Skin of body (tissue), 2 donors: ENCODE data around the gene OVOL3. TPM values are rescaled to one million over a fixed set of nuclear protein-coding genes. Genes with fewer than 3 reads are reported as not detected.
"Not testable (repeated sequence)": the region's sequence is repeated elsewhere in the genome, so short reads cannot be mapped to it uniquely, and the experiment has no call there.

Experiments used
- DNase-seq: peaks from one replicate; lab custom pipeline; 2025; lab: John Stamatoyannopoulos, UW
- total RNA-seq: library from RNA; depleted of rRNA; stranded (reverse); fragments of >200 nt; gene quantifications from one replicate; pipeline ENCODE4 v1.2.3, GENCODE V29; 2014

Gene OVOL3
- total RNA-seq, 1 donor from 2014 or later: not detected

DNA sequence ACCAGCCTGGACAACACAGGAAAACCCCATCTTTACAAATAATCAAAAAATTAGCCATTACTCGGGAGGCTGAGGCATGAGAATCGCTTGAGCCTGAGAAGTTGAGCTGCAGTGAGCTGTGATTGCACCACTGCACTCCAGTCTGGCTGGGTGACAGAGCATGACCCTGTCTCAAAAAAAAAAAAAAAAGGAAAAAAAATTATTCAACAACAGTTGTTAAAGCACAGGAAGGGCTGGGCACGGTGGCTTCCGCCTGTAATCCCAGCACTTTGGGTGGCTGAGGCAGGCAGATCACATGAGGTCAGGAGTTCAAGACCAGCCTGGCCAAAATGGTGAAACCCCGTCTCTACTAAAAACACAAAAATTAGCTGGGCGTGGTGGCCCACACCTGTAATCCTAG, 20.3 kb downstream of the OVOL3 start:
- DNase-seq: not testable (repeated sequence)

- not testable (repeated sequence) for DNase-seq
Measured at GRCh38 chr19:36134867-36135266, 23.9 kb downstream of the OVOL3 start.

DNA sequence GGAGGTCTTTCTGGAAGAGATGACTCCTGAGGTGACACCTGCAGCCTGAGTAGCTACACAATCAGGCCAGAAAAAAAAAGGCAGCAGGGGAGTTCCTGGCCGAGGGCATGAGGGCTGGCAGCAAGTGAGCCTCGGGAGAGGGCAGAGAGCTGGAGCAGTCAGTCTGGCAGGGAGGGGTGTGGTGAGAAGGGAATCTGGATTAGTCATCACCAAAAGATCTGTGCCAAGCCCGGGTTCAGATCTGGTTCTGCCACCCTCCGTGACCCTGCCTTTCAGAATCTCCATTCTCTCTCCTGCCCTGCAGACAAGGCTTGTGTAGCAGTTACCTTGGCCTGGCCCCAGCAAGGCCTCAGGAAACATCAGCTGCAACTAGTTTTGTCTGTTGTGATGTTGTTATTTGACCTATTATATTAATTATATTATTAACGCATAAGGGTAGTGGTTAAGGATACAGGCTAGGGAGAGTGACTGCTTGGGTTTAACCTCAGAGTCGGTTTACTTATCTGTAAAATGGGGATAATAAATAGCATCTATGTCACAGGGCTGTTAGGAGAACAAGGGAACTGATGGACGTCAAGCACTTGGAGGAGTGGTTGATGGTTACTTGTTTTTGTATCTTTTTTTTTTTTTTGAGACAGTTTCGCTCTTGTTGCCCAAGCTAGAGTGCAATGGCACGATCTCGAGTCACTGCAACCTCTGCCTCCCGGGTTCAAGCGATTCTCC, 26.2 kb downstream of the OVOL3 start:
- no peak for DNase-seq

GRCh38 chr19:36139120-36139472, 28.2 kb downstream of the OVOL3 start:
- DNase-seq: no peak

GRCh38 chr19:36139473-36140303, 28.7 kb downstream of the OVOL3 start, which contains the start of gene CAPNS1:
CAPNS1 (plus strand) TSS chr19:36140066; CDS start chr19:36141012, 946 bp downstream.
- peak; percentile 94 for DNase-seq

- peak; percentile 60 for DNase-seq
Measured at GRCh38 chr19:36140304-36141038, 29.5 kb downstream of the OVOL3 start.

DNA sequence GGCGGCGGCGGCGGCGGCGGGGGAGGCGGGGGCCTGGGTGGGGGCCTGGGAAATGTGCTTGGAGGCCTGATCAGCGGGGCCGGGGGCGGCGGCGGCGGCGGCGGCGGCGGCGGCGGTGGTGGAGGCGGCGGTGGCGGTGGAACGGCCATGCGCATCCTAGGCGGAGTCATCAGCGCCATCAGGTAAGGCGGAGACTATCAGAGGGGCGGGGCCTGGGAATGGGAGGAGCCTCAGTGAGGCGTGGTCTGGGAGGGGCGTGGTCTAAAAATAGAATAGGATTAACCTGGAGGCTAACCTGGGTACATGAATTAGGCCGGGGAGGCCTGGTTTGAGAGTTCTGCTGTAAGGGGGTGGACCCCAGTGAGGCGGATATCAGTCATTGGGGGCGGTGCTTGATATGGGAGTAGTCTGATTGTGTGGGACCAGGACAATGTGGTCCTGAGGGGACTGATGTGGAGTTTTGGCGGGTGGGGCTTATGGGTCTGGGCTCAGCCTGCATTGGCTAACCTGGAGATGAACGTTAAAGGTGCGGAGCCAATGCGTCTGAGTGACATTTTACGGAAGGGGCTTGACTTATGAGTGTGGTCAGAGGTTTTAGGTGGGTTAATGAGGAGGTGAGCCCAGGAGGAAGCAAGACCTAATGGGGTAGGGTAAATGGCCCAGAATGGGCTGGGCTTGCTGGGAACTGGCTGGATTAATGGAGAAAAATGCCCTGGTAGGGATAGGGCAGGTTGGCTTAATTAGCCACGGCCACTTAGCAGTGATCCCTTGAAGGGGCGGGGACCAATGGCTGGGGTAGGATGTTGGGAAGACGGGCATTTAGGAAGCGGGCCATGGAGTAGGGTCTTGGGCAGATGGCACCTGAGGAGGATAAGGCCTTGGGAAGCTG, 30.3 kb downstream of the OVOL3 start:
- DNase-seq: peak; percentile 47

GRCh38 chr19:36142046-36142445, 31.1 kb downstream of the OVOL3 start:
- no peak for DNase-seq

- no peak for DNase-seq
Measured at GRCh38 chr19:36142496-36142895, 31.6 kb downstream of the OVOL3 start.

DNA sequence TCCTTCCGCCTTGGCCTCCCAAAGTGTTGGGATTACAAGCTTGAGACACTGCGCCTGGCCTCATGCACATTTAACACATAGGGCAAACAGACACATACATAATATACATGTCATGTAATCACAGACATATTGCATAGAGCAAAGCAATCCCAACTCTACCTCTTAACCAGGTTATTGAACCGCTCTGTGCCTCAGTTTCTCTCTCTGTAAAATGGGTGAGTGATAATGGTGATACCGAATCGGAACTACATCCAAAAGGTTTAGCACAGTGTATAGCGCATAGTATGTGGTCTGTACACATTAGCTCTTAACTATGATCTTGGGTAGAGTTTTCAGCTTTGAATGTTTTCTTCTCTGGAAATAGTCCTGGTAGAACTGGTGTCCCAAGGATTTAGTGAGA, 33.7 kb downstream of the OVOL3 start:
- no peak for DNase-seq

GRCh38 chr19:36149673-36150406, 38.9 kb downstream of the OVOL3 start:
- no peak for DNase-seq

DNA sequence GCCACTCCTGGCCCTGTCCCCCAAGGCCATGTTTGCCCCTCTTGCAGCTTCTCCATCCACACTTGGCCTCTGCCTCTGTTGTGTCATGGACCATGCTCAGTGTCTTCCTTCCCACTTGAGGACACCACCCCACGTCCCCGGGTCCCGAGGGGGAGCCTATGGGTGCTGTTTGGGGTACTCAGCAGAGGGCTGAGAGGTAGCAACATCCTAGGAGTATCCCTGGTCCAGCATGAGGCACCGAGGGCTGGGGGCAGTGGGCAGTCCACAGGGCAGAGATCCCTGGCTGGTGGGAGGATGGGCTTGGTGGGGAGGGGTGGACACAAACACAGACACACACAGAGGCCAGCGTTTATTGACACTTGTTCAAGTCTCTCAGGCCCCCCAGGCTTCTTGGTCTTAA, 39.6 kb downstream of the OVOL3 start:
- DNase-seq: no peak

- peak; percentile 47 for DNase-seq
Measured at GRCh38 chr19:36151144-36152018, 40.4 kb downstream of the OVOL3 start.

GRCh38 chr19:36152019-36152351, 41.0 kb downstream of the OVOL3 start:
- DNase-seq: no peak

GRCh38 chr19:36152352-36153091, 41.6 kb downstream of the OVOL3 start, which contains the start of gene COX7A1:
COX7A1 (minus strand) TSS chr19:36152447; CDS start chr19:36152407, 40 bp downstream.
- DNase-seq: peak; percentile 78

DNA sequence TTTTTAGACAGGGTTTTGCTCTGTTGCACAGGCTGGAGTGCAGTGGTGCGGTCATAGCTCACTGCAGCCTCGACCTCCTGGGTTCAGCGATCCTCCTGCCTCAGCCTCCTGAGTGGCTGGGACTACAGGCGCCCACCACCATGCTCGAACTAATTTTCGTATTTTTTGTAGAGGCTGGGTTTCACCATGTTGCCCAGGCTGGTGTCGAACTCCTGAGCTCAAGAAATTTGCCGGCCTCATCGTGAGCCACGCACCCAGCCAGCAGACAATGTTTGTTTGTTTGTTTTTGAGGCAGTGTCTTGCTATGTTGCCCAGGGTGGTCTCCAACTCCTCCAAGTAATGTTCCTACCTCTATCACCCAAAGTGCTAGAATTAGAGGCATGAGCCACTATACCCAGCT, 42.2 kb downstream of the OVOL3 start:
- DNase-seq: no peak

DNA sequence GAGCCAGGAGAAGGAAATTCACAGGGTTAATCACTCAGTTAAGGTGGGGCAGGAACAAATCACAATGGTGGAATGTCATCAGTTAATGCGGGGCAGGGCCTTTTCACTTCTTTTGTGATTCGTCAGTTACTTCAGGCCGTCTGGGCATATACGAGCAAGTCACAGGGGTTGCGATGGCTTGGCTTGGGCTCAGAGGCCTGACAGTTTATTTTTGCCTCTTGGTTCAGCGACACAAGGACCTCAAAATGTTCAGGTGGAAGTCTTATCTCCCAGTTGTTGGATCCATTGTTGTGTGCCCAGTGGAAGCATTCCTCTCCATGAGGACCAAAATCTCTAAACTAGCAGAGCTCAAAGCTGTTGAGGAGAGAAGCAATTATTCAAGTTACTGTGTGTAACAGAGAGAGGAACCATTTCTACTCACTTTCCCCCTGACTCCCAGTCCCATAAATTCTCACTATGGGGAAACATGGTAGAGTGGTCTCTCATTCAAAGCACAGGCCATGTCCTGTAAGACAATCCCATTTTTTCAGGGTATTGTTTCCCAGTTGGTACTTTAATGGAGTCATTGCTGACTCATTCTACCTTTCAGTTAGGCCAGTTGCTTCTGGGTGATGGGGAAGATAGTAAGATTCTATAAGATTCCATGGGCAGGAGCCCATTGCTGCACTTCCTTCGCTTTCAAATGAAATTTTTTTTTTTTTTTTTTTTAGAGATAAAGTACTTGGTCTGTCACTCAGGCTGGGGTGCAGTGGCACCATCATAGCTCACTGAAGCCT, 50.1 kb downstream of the OVOL3 start:
- DNase-seq: no peak
